GM19099 (cell line): ENCODE measurements around the gene GNB1L.

Source experiments
- POLR2A ChIP-seq: IDR thresholded peaks from 3 replicates; pipeline ENCODE4 v1.6.1; 2011; ENCODE audit warnings: low read depth; ENCODE audit not compliant: insufficient read length; ENCODE audit errors: extremely low read depth

The GNB1L gene

DNA sequence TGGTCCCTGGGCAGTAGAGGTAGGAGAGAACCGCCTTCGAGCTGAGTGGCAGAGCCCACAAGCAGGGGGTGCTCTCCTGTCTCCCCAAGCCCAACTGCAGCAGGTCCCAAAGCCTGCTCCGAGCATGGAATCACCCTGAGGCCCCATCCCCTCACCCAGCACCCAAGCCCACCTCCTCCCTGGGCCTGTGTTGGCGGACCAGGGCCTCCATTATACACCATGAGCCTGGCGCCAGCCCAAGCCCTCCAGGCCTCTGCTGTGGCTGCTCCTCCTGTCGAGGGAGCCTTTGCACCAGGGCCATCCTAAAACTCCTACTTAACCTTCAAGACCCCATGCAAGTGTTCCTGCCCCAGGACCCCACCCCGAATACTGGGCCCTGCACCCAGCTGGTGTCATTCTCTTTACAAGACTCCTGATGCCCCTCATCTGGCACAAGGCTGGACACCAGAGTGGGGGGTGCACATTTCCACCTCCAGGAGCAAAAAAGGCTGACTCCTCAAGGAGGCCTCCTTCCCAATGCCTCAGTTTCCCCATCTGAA lies 114.7 kb downstream of the GNB1L start:
- no peak for TF ChIP-seq POLR2A

DNA sequence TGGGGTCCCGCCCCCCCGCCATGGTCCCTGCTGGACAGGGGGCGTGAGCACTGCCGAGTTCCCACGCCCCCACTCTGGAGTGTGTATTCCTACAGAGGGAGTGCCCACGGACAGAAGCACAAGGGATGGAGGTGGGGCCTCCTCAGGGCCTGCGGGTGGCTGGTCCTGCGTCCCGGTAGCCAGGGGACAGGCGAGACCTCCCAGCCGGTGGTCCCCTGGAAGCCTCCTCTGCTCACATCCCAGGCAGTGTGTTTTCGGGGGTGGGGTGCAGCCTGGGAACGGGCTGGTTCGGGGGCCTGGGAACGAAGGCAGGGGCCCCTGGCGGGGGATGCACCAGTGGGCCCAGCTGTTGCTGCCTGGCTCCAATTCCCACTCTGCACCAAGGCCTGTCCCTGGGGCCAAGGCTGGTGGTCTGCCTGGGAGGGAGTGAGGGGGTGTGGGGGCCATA lies 115.2 kb downstream of the GNB1L start:
- TF ChIP-seq POLR2A: no peak

GRCh38 chr22:19738664-19739447 lies 115.8 kb downstream of the GNB1L start:
- no peak for TF ChIP-seq POLR2A

DNA sequence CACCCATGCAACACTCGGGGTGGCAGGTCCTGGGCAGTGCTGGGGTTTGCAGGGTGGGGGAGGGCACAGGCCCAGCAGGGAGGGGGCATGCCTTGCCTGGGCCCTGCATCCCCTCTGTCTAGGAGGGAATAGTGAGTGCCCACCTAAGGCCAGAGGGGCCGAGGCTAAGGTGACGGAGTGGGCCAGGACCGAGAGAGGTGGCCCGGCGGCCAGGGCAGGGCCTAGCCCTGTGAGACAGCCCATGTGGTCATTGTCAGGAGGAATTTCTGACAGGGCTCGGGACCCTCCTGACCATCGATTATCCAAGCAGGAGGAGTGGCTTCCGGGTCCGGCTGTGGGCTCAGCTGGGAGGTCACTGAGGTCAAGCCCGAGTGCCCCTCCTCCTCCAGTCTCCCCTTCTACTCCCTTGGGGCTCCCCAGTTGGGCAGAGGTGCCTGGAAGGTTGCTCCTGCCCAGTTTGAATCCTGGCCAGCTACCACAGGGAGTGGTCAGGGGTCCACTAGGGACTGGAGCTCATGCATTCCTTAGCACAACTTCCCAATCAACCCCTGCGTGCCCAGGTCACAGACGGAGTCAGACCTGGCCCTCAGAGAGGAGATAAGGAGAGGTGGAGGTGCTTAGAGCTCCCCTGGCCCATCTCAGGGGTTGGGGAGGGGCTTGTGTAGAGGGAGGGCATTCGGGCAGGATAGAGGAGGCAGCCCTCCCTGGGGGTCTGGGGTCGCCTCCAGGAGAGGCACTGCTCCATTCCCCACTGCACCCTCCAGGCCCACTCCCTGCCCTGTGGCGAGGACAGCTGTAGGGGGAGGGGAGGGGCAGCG lies 116.6 kb downstream of the GNB1L start:
- TF ChIP-seq POLR2A: no peak

GRCh38 chr22:19735665-19736510 lies 118.8 kb downstream of the GNB1L start:
- no peak for TF ChIP-seq POLR2A

DNA sequence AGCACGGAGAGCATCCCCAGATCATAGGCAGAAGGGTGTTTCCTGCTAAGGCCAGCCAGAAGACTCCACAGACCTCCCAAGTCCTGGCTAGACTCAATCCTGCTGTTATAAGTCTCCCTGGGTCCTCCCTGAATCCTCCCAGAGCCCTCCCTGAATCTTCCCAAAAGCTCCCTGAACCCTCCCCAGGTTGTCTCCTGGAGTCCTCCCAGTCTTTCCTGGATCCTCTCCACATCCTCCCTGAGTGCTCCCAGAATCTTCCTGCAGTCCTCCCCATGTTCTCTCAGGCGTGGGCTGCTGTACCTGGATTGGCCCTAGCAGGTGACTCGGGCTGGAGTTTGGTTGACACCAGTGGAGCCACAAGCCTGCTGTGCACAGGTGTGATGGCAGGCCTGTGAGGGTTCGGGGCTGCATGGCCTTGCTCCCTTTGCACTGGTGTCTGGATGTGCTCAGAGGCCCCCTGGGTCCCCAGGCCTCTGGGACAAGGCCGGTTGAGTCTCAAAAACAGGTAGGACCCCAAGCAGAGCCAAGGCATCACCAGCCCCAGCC lies 119.8 kb downstream of the GNB1L start:
- TF ChIP-seq POLR2A: no peak

DNA sequence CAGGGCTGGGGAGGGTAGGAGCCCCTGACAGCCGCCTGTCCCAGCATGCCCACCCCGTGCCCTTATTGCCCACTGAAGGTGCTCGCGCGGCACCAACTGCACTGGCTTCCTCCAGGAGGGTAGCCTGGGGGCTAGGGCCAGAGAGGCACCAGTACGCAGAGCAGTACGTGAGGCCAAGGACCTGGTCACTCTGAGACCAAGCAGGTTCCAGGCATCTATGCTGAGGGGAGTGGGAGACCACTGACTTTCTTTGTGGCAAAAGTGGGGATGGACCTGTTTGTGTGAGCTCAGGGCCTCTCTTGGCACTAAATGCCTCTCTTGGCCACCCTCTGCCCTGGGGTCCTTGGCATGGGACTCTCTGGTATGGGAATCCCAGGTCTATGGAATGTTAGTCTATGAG lies 120.5 kb downstream of the GNB1L start:
- TF ChIP-seq POLR2A: no peak

DNA sequence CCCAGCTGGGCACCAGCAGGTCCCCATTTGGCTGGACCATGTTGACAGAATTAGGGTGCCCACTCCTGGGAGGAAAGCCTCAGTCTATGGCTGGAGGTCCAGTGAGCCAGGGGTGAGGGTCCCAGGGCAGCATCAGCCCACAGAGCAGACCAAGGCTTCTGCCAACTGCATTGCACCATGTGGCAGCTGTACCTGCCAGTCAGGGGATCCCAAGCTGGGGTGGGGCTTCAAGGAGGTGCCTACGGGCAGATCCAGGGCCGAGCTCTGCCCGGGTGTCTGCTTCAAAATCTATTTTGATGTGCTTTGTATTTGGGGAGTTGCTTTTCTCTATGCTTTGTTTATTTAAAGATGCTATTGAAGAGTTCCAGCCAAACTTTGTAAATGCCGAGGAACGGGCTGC lies 120.9 kb downstream of the GNB1L start:
- TF ChIP-seq POLR2A: no peak
